Right atrium auricular region (tissue), 2 donors: ENCODE results near the gene CALD1. TPM values are rescaled to one million over a fixed set of nuclear protein-coding genes. Genes with fewer than 3 reads are reported as not detected.

Source experiments
- DNase-seq: peaks from one replicate; pipeline ENCODE4 v3.0.0-alpha.2; 2019; ENCODE audit warnings: low spot score
- H3K27ac ChIP-seq, 2 donors: fragments of 200-600 bp; sonication (generic); 1 replicate in 1 of 2; 2 replicates in 1 of 2; pipeline ENCODE4 v1.5.1; 2016 to 2019
- H3K27me3 ChIP-seq, 2 donors: fragments of 200-600 bp; sonication (generic); one replicate each; pipeline versions ENCODE4 v1.5.1 to v1.6.0; 2017 to 2019
- H3K36me3 ChIP-seq: fragments of 200-600 bp; sonication (generic); one replicate; pipeline ENCODE4 v1.5.1; 2016
- H3K4me1 ChIP-seq, 2 donors: fragments of 200-600 bp; sonication (generic); one replicate each; pipeline versions ENCODE4 v1.5.1 to v1.6.0; 2017 to 2019
- H3K4me3 ChIP-seq, 2 donors: fragments of 200-600 bp; sonication (generic); 1 replicate in 1 of 2; 2 replicates in 1 of 2; pipeline ENCODE4 v1.5.1; 2017 to 2019; ENCODE audit warnings: mild to moderate bottlenecking in 1 of 2, moderate library complexity in 1 of 2
- H3K9me3 ChIP-seq, 2 donors: fragments of 200-600 bp; sonication (generic); one replicate each; pipeline ENCODE4 v1.5.1; 2019
- total RNA-seq, 2 donors: library from RNA; depleted of rRNA; stranded (reverse); fragments of >200 nt; gene quantifications; one replicate each; pipeline ENCODE4 v1.1.0, GENCODE V29; 2016
- TF ChIP-seq, protein P1 (sequence below), 2 donors: fragments of 200-600 bp; sonication (generic); IDR thresholded peaks; one replicate each; pipeline ENCODE4 v1.5.1; 2019; ENCODE audit warnings: antibody characterized with exemption in 2 of 2

Gene CALD1
- total RNA-seq, 2 donors from 2014 or later = 119 to 157 TPM

DNA sequence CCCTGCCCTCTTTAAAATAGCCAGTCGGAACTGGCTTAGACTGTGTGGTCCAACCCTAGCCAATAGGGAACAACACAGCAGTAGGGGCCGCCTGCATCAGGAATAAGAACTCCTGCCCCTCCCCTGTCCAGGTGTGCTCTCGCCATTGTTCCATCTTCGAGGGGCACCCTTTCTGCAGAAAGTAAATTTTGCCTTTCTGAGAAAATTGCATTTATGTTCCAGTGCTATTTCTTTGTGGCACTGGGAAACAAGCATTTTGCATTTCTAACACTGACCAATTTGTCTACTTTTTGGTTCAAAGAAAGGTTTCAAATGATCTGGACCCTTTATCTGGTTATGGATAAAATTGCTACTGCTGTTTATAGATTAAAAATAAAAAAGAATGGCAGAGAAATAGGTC is 116.6 kb downstream of the CALD1 start:
- no peak for DNase-seq
- no peak overlapping the region for H3K27ac ChIP-seq
- H3K27me3 ChIP-seq = no peaks in the 10 kb centered on the region
- TF ChIP-seq, protein P1, sequence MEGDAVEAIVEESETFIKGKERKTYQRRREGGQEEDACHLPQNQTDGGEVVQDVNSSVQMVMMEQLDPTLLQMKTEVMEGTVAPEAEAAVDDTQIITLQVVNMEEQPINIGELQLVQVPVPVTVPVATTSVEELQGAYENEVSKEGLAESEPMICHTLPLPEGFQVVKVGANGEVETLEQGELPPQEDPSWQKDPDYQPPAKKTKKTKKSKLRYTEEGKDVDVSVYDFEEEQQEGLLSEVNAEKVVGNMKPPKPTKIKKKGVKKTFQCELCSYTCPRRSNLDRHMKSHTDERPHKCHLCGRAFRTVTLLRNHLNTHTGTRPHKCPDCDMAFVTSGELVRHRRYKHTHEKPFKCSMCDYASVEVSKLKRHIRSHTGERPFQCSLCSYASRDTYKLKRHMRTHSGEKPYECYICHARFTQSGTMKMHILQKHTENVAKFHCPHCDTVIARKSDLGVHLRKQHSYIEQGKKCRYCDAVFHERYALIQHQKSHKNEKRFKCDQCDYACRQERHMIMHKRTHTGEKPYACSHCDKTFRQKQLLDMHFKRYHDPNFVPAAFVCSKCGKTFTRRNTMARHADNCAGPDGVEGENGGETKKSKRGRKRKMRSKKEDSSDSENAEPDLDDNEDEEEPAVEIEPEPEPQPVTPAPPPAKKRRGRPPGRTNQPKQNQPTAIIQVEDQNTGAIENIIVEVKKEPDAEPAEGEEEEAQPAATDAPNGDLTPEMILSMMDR (IDR thresholded peaks at IDR 0.05) = no peak
- no peak overlapping the region for H3K4me3 ChIP-seq
- H3K9me3 ChIP-seq = peaks cover 0 to 5% of the 10 kb centered on the region in 2 donors
- peaks cover 17% of the 10 kb centered on the region for H3K36me3 ChIP-seq
- peaks cover 2 to 63% of the 10 kb centered on the region in 2 donors for H3K4me1 ChIP-seq

DNA sequence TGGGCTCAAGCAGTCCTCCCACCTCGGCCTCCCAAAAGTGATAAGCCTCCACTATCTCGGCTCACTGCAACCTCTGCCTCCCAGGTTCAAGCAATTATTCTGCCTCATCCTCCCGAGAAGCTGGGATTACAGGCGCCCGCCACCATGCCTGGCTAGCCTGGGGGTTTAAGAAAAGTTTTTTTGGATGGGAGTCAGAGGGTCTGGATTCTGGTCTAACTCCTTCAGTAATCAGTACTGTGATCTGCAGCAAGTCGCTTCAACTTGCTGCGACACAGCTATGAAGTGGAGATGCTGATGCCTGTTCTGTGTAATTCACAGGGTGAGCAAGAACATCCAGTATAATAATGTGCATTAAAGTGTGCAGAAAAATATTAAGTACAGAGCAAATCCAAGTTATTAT is 118.5 kb downstream of the CALD1 start:
- Histone ChIP-seq H3K4me3 (no peak overlapping the region), H3K36me3 (peaks cover 24% of the 10 kb centered on the region), H3K4me1 (peaks cover 2 to 69% of the 10 kb centered on the region in 2 donors), H3K27ac (peak overlapping the region in 1 of 2 donors; percentile 45), H3K27me3 (no peaks in the 10 kb centered on the region), H3K9me3 (peaks cover 0 to 5% of the 10 kb centered on the region in 2 donors)
- TF ChIP-seq, protein P1 (IDR thresholded peaks at IDR 0.05) = no peak
- DNase-seq = no peak

DNA sequence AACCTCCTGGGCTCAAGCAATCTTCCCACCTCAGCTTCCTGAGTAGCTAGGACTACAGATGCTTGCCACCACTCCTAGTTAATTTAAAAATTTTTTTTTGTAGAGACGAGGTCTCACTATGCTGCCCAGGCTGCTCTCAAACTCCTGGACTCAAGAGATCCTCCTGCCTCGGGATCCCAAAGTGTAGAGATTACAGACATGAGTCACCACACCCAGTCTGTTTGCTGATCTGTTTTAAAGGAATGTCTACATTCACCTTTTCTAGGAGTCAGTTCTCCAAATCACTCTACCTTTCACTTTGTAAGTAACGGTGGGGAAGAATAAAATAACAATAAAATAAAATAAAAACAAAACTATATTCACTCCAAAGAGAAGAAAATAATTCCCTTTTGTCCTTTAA is 120.3 kb downstream of the CALD1 start:
- H3K27ac ChIP-seq = peak overlapping the region; percentile 69 to 76
- H3K9me3 ChIP-seq = peaks cover 0 to 5% of the 10 kb centered on the region in 2 donors
- DNase-seq = no peak
- peaks cover 2 to 71% of the 10 kb centered on the region in 2 donors for H3K4me1 ChIP-seq
- no peak overlapping the region for H3K4me3 ChIP-seq
- H3K36me3 ChIP-seq = peaks cover 25% of the 10 kb centered on the region
- H3K27me3 ChIP-seq = no peaks in the 10 kb centered on the region
- TF ChIP-seq, protein P1 (IDR thresholded peaks at IDR 0.05) = no peak

DNA sequence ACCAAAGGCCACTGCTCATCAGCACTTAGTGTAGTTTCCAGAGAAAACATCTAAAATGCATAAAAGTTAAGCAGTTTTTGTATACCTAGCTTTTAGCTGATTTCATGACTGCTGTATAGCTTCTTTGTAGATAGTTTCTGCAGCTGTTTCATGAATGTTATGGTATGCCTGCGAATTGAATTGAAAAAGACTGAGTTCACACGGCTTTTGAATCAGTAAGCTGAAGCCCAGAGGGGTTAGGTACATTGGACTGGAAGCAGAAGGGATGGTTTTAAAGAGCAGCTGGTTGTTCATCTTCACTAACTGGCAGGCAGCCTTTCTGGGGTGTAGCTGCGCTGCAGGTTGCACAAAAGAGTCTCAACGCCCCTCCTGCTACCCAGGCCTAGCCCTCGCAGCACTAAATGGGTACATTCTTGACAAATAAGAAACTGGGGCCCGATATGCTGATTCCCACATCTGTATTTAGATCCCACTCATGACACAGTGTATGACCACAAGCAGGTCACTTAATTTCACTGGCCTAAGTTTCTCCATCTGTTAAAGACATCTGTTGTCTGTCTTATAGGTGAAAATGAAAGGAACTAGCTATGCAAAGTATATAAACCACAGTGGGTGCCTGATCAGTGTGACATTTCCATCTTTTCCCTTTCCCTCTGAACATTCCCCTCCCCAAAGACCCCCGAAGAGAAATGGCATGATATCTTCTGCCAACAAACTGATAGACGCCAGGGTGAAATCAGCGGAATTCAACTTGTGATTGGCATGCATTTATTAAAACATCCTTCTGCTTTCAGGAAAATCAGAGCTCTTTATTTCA is 120.9 kb downstream of the CALD1 start:
- Histone ChIP-seq H3K27ac (peak overlapping the region; percentile 69 to 76), H3K27me3 (no peaks in the 10 kb centered on the region), H3K36me3 (peaks cover 25% of the 10 kb centered on the region), H3K4me1 (peaks cover 2 to 77% of the 10 kb centered on the region in 2 donors), H3K4me3 (no peak overlapping the region), H3K9me3 (peaks cover 0 to 5% of the 10 kb centered on the region in 2 donors)
- no peak for DNase-seq
- TF ChIP-seq, protein P1 (IDR thresholded peaks at IDR 0.05) = no peak

DNA sequence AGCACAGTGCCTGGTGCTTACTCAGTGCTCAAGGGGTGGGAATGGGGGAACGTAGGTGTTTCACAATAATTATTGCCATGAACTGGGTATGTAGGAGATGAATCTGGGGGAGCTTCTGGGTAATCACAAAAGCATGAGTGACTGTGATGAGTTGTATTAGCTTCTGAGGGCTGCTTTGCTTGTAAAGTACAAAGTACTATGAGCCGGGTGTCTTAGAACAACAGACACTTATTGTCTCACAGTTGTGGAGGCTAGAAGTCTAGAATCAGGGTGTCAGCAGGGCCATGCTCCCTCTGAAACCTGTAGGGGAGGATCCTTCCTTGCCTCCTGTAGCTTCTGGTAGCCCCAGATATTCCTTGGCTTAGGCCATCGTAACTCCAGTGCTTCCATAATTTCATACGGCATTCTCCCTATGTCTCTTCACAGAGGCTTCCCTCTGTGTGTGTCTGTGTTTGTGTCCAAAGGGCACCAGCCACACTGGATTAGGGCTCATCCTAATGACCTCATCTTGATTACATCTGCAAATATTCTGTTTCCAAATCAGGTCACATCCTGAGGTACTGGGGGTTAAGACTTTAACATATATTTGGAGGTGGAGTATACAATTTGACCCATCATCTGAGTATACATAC is 122.1 kb downstream of the CALD1 start:
- H3K27me3 ChIP-seq = no peaks in the 10 kb centered on the region
- no peak overlapping the region for H3K4me3 ChIP-seq
- no peaks in the 10 kb centered on the region for H3K9me3 ChIP-seq
- peaks cover 28% of the 10 kb centered on the region for H3K36me3 ChIP-seq
- H3K4me1 ChIP-seq = peaks cover 2 to 88% of the 10 kb centered on the region in 2 donors
- TF ChIP-seq, protein P1 (IDR thresholded peaks at IDR 0.05) = no peak
- H3K27ac ChIP-seq = peak overlapping the region; percentile 69 to 76
- DNase-seq = no peak
